COR-L47 (cell line): Measurements from ENCODE around the gene FXN.

ENCODE experiments used
- DNase-seq: peaks from one replicate; lab custom pipeline; 2025; lab: John Stamatoyannopoulos, UW

The FXN gene

DNA sequence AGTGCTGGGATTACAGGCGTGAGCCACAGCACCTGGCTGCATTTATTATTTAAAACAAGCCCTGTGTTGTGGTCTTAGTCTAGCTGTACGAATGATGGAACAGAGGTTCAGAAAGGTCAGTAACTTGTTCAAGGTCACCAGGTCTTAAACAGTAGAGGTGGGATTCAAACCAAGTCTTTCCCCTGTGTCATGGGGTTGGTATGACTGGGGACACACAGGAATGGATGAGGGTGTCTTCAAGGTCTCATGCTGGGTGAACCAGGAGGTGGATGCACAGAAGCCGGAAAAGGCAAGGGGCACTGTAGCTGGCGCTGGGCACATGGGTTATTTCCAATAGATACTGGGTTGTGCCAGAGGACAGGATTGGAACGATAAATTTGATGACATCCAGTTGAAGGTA lies 106.3 kb downstream of the FXN start:
- DNase-seq, result no peak

GRCh38 chr9:69143291-69143690 lies 107.7 kb downstream of the FXN start:
- no peak for DNase-seq

DNA sequence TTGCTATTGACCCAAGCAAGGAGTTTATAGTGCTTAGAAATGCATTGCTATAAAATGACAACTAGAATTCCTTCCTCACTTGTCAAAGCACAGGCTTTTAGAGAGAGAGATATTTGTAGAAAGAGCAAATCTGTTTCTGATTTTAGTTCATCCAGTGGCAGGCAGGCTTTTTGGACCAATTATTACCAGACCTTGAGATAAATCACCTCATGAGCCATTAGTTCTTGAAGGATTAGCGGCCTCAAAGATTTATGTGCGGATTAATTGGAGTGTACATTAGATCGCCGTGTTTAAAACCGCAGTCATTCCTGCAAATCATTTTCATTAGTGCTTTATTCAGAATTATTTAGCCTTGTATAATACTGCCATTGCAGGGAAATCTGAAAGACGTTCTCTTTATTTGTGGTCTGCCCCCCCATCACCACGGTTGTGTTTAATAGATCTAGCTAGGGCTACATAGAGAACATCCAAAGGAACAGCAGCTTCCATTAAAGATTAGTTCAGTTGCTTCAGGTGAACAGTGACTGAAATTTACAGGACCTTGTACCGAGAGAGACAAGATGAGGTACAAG lies 109.7 kb downstream of the FXN start:
- DNase-seq, result no peak

GRCh38 chr9:69147041-69147834 lies 111.7 kb downstream of the FXN start:
- no peak for DNase-seq

- no peak for DNase-seq
These were observed 113.8 kb downstream of the FXN start for GRCh38 chr9:69149321-69149807.
